Pancreas (tissue), 10 donors: ENCODE measurements around the gene KRTAP16-1. TPM values are rescaled to one million over a fixed set of nuclear protein-coding genes. Genes with fewer than 3 reads are reported as not detected.

Experiments used
- ATAC-seq, 4 donors: fragments of 200-7000 bp; cut with Tn5 transposase; one replicate each; pipeline versions ENCODE4 v1.8.0 to v1.9.1; 2020; ENCODE audit warnings: mild to moderate bottlenecking in 4 of 4, moderate library complexity in 4 of 4
- DNase-seq, 6 donors: peaks; one replicate each; pipeline ENCODE4 v3.0.0-alpha.2; 2020
- FAIRE-seq: peaks from 2 replicates; lab custom pipeline; 2012; peaks lifted over from hg19 to GRCh38; lab: Jason Lieb, UNC
- H3K27ac ChIP-seq, 4 donors: fragments of 200-600 bp; sonication (generic); 1 replicate in 3 of 4; 2 replicates in 1 of 4; pipeline versions ENCODE4 v1.5.0 to v1.8.0; 2020
- H3K27me3 ChIP-seq, 4 donors: fragments of 200-600 bp; one replicate each; pipeline ENCODE4 v1.8.0; 2021
- H3K36me3 ChIP-seq, 3 donors: fragments of 200-600 bp; sonication (generic) in 1 of 3; one replicate each; pipeline versions ENCODE4 v1.5.0 to v1.8.0; 2020 to 2021
- H3K4me1 ChIP-seq, 3 donors: fragments of 200-600 bp; one replicate each; pipeline ENCODE4 v1.8.0; 2021
- H3K4me3 ChIP-seq, 4 donors: fragments of 200-600 bp; sonication (generic) in 2 of 4; one replicate each; pipeline versions ENCODE4 v1.5.0 to v1.8.0; 2020 to 2021
- H3K9me3 ChIP-seq, 4 donors: fragments of 200-600 bp; one replicate each; pipeline ENCODE4 v1.8.0; 2021
- WGBS, 2 donors: extraction: QIAGEN DNeasy Blood & Tissue Kit; methylation state at CpG; one replicate each; pipeline ENCODE4 v1.1.7; 2013; 5-methylcytosine and 5-hydroxymethylcytosine counted together
- intact Hi-C, 3 donors: fragments of 100-400 bp; cut with DNase I; formaldehyde crosslinking; loops; one replicate each; pipeline versions ENCODE4 v1.11.1 to v1.14.2; 2022
- polyA plus RNA-seq, 2 donors: library from polyadenylated mRNA; stranded (reverse); fragments of 200-250 nt; gene quantifications; one replicate each; pipeline ENCODE4 v1.2.3, GENCODE V29; 2013
- total RNA-seq, 6 donors: library from RNA; stranded (reverse); fragmentation: NEBNext Ultra II Directional in 4 of 6; extraction: Animal tissue kit (Norgen Biotek cat#: 25700) in 4 of 6; gene quantifications; one replicate each; pipeline versions ENCODE4 v1.2.1 to v1.2.4, GENCODE V29; 2021 to 2023
- TF ChIP-seq, protein P1 (sequence below), 4 donors: fragments of 200-600 bp; sonication (generic) in 3 of 4; IDR thresholded peaks; one replicate each; pipeline versions ENCODE4 v1.5.0 to v1.8.0; 2021; ENCODE audit warnings: antibody characterized with exemption in 4 of 4
- donor health status: healthy with polysubstance abuse.
- donor health status: DM: no; HTN: no; CAD: no; lungs with moderate emphysema.
- donor health status: DM: no; HTN: no; CAD: no.
- donor health status: control.
- donor health status: control.
- donor health status: Bipolar disorder and iron deficiency.
- donor health status: DM: yes; HTN: yes; CAD: no.
- donor health status: DM: no; HTN: no; CAD: no.
- donor health status: DM: no; HTN: no; CAD: no.
- donor health status: DM: yes; HTN: yes; CAD: no.

KRTAP16-1 gene
- total and polyA plus RNA-seq, 8 donors: not detected

DNA sequence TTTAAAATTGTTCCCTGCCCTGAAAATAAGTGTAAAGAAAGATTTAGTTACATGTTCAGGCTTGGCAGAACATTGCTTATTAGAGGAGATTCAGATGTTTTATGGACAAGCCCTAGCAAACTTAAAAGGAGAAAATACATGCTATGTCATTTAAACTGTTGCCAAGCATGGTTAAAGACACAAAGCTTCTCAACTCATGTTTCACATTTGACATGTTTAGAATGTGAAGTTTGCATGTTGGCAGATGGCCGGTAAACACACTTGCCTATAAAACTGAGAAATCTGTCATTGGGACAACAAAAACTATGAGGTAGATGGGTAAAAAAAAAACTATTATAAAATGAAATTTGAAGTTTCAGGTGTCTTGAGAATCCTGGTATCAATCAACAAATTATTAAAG lies 12.3 kb downstream of the KRTAP16-1 start:
- H3K4me1 ChIP-seq: no peaks in the 10 kb centered on the region
- no peak for FAIRE-seq
- H3K27ac ChIP-seq: no peak overlapping the region
- no peak for DNase-seq
- H3K27me3 ChIP-seq: no peaks in the 10 kb centered on the region
- no peak for ATAC-seq
- intact Hi-C loops: no loop called here
- 51 to 59% methylated on average over 1 of the region's 1 CpG for WGBS, 2 donors
- H3K4me3 ChIP-seq: no peak overlapping the region
- H3K9me3 ChIP-seq: no peaks in the 10 kb centered on the region
- H3K36me3 ChIP-seq: no peaks in the 10 kb centered on the region
- TF ChIP-seq, protein P1, sequence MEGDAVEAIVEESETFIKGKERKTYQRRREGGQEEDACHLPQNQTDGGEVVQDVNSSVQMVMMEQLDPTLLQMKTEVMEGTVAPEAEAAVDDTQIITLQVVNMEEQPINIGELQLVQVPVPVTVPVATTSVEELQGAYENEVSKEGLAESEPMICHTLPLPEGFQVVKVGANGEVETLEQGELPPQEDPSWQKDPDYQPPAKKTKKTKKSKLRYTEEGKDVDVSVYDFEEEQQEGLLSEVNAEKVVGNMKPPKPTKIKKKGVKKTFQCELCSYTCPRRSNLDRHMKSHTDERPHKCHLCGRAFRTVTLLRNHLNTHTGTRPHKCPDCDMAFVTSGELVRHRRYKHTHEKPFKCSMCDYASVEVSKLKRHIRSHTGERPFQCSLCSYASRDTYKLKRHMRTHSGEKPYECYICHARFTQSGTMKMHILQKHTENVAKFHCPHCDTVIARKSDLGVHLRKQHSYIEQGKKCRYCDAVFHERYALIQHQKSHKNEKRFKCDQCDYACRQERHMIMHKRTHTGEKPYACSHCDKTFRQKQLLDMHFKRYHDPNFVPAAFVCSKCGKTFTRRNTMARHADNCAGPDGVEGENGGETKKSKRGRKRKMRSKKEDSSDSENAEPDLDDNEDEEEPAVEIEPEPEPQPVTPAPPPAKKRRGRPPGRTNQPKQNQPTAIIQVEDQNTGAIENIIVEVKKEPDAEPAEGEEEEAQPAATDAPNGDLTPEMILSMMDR (IDR thresholded peaks at IDR 0.05): no peak

DNA sequence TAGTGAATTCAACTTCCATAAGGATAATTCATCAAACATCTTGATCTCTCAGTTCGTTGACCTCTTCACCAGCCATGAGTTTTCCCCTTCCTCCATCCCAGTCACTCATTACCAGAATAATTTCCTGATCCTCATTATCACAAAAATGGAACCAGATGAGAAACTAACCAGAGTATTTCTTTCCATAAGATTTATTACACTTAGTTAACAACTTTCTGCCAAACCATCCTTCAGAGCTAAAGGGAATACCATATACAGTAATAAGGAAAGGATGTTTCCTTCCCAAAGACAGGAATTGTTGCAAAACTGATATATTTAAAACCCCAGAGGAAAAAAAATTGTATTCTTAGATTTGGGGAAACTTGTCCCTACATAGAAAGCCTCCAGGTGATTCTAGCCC lies 15.1 kb downstream of the KRTAP16-1 start:
- Histone ChIP-seq H3K4me3 (no peak overlapping the region), H3K27me3 (no peaks in the 10 kb centered on the region), H3K27ac (no peak overlapping the region), H3K4me1 (no peaks in the 10 kb centered on the region), H3K9me3 (no peaks in the 10 kb centered on the region), H3K36me3 (no peaks in the 10 kb centered on the region)
- intact Hi-C loops: no loop called here
- FAIRE-seq (no peak), DNase-seq (no peak), ATAC-seq (no peak)
- TF ChIP-seq, protein P1 (IDR thresholded peaks at IDR 0.05): no peak
- 35 to 38% methylated on average over 1 of the region's 1 CpG for WGBS, 2 donors

DNA sequence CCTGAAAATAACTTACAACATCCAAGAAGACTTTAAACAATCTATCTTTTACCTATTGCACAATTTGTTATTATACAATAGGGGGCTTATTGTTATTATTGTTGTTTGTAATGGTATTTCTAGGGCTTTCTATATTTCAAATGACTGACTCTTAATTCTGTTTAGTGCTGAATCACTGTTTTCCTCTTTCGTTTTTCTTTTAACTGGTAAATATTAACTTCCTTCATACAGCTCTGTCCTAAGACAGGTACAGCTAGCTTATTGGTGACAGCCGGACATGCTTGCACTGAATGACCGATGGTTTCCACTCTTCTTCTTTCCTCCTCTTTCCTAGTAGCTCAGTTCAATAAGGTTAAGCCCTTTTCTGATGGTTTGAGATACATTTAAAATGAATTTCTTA lies 22.1 kb downstream of the KRTAP16-1 start:
- intact Hi-C loops: no loop called here
- FAIRE-seq: no peak
- no peak overlapping the region for H3K4me3 ChIP-seq

DNA sequence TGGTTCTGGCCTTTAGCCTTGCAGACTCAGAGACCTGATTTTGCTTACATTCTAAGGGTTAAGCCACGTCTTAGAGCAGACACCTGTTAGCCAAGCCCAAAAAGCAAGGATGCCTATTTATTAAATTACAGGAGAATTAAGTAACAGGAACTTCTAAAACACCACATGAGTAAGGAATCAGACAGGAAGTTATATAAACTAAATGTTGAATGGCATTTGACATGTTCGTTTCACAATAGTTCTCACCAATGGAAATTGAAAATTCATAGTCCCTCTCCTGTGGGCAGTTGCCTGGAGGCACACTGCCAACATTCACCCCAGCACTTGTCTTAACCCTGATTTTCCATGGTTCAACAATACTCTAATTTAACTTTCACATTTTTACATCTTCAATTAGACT lies 24.6 kb downstream of the KRTAP16-1 start:
- 27 to 29% methylated on average over 2 of the region's 2 CpGs for WGBS, 2 donors
- Histone ChIP-seq H3K27ac (no peak overlapping the region), H3K4me1 (no peaks in the 10 kb centered on the region), H3K36me3 (no peaks in the 10 kb centered on the region), H3K27me3 (peaks cover 0 to 5% (median 0%) of the 10 kb centered on the region in 4 donors), H3K9me3 (no peaks in the 10 kb centered on the region), H3K4me3 (no peak overlapping the region)
- TF ChIP-seq, protein P1 (IDR thresholded peaks at IDR 0.05): no peak
- ATAC-seq (no peak), FAIRE-seq (no peak), DNase-seq (no peak)
- intact Hi-C loops: no loop called here

More for the DNA sequence above, 22.1 kb downstream of the KRTAP16-1 start:
- Histone ChIP-seq H3K27ac (no peak overlapping the region), H3K4me1 (no peaks in the 10 kb centered on the region), H3K36me3 (no peaks in the 10 kb centered on the region), H3K9me3 (no peaks in the 10 kb centered on the region), H3K27me3 (no peaks in the 10 kb centered on the region)
- ATAC-seq (no peak), DNase-seq (no peak)
- TF ChIP-seq, protein P1 (IDR thresholded peaks at IDR 0.05): no peak
- 36 to 47% methylated on average over 3 of the region's 3 CpGs for WGBS, 2 donors

DNA sequence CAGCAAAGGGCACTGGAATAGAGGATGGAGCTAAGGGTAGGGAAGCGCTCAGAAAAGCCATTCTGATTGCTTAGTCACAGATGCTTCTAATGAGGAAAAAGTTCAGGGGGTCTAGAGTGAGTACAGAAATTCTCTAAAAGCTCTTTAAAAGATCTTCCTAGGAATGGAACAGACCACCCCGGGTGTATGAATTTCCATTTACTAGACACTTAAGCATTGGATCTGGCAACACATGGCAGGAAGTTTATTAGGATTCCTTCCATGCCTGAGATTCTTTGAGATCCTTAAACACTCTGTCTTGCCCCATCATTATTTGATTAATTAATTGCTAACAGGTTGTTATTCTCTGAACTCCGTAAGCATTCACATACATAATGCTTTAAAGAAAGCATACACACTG lies 25.1 kb downstream of the KRTAP16-1 start:
- intact Hi-C loops: no loop called here

More for the DNA sequence above, 25.1 kb downstream of the KRTAP16-1 start:
- TF ChIP-seq, protein P1 (IDR thresholded peaks at IDR 0.05): no peak
- Histone ChIP-seq H3K27me3 (peaks cover 0 to 5% (median 0%) of the 10 kb centered on the region in 4 donors), H3K4me1 (no peaks in the 10 kb centered on the region), H3K36me3 (no peaks in the 10 kb centered on the region), H3K27ac (no peak overlapping the region), H3K9me3 (no peaks in the 10 kb centered on the region), H3K4me3 (no peak overlapping the region)
- DNase-seq (no peak), ATAC-seq (no peak), FAIRE-seq (no peak)
- 39 to 42% methylated on average over 3 of the region's 3 CpGs for WGBS, 2 donors
